Neural cell (in vitro differentiated cells): ENCODE results near the gene ADSS1.

Experiments
- EZH2 ChIP-seq: fragments of 200-600, 300-800 bp; shearing (Covaris generic), sonication (generic); IDR thresholded peaks from 2 replicates; pipeline ENCODE4 v1.6.1; 2014; ENCODE audit warnings: antibody characterized with exemption, low read length, borderline replicate concordance, mild to moderate bottlenecking; ENCODE audit not compliant: insufficient read depth, poor library complexity, severe bottlenecking
- RAD21 ChIP-seq: fragments of 450-650 bp; conservative IDR thresholded peaks from 2 replicates; pipeline ENCODE4 v1.6.1; 2014; ENCODE audit warnings: antibody characterized with exemption, mild to moderate bottlenecking, moderate library complexity

- no peak for TF ChIP-seq EZH2
- TF ChIP-seq RAD21: no peak
Measured at GRCh38 chr14:104730487-104730886, 6.5 kb downstream of the ADSS1 start.
